Measurements from ENCODE around the gene COL19A1. TPM values are rescaled to one million over a fixed set of nuclear protein-coding genes. Genes with fewer than 3 reads are reported as not detected.

The COL19A1 gene
- total RNA-seq, 1 experiment from 2014 or later: 0.40 TPM

- no peak for DNase-seq (ENCODE audit: low read depth)
These were observed 192.8 kb downstream of the COL19A1 start for GRCh38 chr6:70059039-70059719.

GRCh38 chr6:70060680-70061079 lies 194.3 kb downstream of the COL19A1 start:
- DNase-seq (ENCODE audit: low read depth): peak; percentile 1

GRCh38 chr6:70061546-70061945 lies 195.2 kb downstream of the COL19A1 start:
- no peak for DNase-seq (ENCODE audit: low read depth)

- DNase-seq (ENCODE audit: low read depth): no peak
These were observed 195.7 kb downstream of the COL19A1 start for GRCh38 chr6:70062010-70062409.

GRCh38 chr6:70072540-70073179 lies 206.3 kb downstream of the COL19A1 start:
- no peak for DNase-seq (ENCODE audit: low read depth)

GRCh38 chr6:70073637-70074036 lies 207.3 kb downstream of the COL19A1 start:
- no peak for DNase-seq (ENCODE audit: low read depth)

- no peak for DNase-seq (ENCODE audit: low read depth)
These were observed 212.9 kb downstream of the COL19A1 start for GRCh38 chr6:70079241-70079640.

GRCh38 chr6:70080443-70081070 lies 214.2 kb downstream of the COL19A1 start:
- peak; percentile 19 for DNase-seq (ENCODE audit: low read depth)

GRCh38 chr6:70082830-70083229 lies 216.5 kb downstream of the COL19A1 start:
- no peak for DNase-seq (ENCODE audit: low read depth)

- no peak for DNase-seq (ENCODE audit: low read depth)
These were observed 220.4 kb downstream of the COL19A1 start for GRCh38 chr6:70086806-70087205.

- no peak for DNase-seq (ENCODE audit: low read depth)
These were observed 227.8 kb downstream of the COL19A1 start for GRCh38 chr6:70094156-70094555.

- DNase-seq (ENCODE audit: low read depth): no peak
These were observed 233.4 kb downstream of the COL19A1 start for GRCh38 chr6:70099732-70100131.

GRCh38 chr6:70103798-70104197 lies 237.4 kb downstream of the COL19A1 start:
- no peak for DNase-seq (ENCODE audit: low read depth)

- peak; percentile 73 for DNase-seq (ENCODE audit: low read depth)
These were observed 241.7 kb downstream of the COL19A1 start for GRCh38 chr6:70107852-70108629.

- peak; percentile 83 for DNase-seq (ENCODE audit: low read depth)
These were observed 244.0 kb downstream of the COL19A1 start for GRCh38 chr6:70110126-70111022.

- no peak for DNase-seq (ENCODE audit: low read depth)
These were observed 245.4 kb downstream of the COL19A1 start for GRCh38 chr6:70111737-70112136.

GRCh38 chr6:70112716-70113115 lies 246.4 kb downstream of the COL19A1 start:
- DNase-seq (ENCODE audit: low read depth): no peak

- DNase-seq (ENCODE audit: low read depth): no peak
These were observed 246.8 kb downstream of the COL19A1 start for GRCh38 chr6:70113171-70113570.

- peak; percentile 77 for DNase-seq (ENCODE audit: low read depth)
These were observed 252.3 kb downstream of the COL19A1 start for GRCh38 chr6:70118670-70119069.

- DNase-seq (ENCODE audit: low read depth): no peak
These were observed 253.0 kb downstream of the COL19A1 start for GRCh38 chr6:70119218-70119835.

GRCh38 chr6:70124443-70124842 lies 258.1 kb downstream of the COL19A1 start:
- DNase-seq (ENCODE audit: low read depth): no peak
